AG04449 (cell line): Measurements from ENCODE around the gene HOXA6.

Source experiments
- CTCF ChIA-PET: fragments of 350-600 bp; formaldehyde crosslinking; extraction: SDS; loops from one replicate; lab custom pipeline; 2021; ENCODE audit warnings: antibody characterized with exemption; lab: Yijun Ruan, JAX
- POLR2A ChIA-PET: fragments of 400-600, 350-600 bp; formaldehyde crosslinking; extraction: SDS; loops from one replicate; lab custom pipeline; 2020; ENCODE audit warnings: antibody characterized with exemption, inconsistent platforms; lab: Yijun Ruan, JAX
- DNase-seq: peaks from one replicate; pipeline ENCODE4 v3.0.0-alpha.2; 2010; ENCODE audit warnings: low read depth, low spot score
- H3K4me3 ChIP-seq: 2 replicates; pipeline ENCODE4 v1.5.1; 2011; ENCODE audit warnings: low read depth, mild to moderate bottlenecking, control low read depth, low read length
- TF ChIP-seq, protein P1 (sequence below): IDR thresholded peaks from one replicate; pipeline ENCODE4 v1.5.1; 2011; ENCODE audit warnings: mild to moderate bottlenecking, moderate library complexity, low read length, control low read depth, inconsistent platforms; ENCODE audit not compliant: insufficient read depth; ENCODE audit errors: missing control alignments

Gene HOXA6

GRCh38 chr7:27153526-27153925 lies 6.0 kb upstream of the HOXA6 start:
- no peak overlapping the region for H3K4me3 ChIP-seq
- TF ChIP-seq, protein P1, sequence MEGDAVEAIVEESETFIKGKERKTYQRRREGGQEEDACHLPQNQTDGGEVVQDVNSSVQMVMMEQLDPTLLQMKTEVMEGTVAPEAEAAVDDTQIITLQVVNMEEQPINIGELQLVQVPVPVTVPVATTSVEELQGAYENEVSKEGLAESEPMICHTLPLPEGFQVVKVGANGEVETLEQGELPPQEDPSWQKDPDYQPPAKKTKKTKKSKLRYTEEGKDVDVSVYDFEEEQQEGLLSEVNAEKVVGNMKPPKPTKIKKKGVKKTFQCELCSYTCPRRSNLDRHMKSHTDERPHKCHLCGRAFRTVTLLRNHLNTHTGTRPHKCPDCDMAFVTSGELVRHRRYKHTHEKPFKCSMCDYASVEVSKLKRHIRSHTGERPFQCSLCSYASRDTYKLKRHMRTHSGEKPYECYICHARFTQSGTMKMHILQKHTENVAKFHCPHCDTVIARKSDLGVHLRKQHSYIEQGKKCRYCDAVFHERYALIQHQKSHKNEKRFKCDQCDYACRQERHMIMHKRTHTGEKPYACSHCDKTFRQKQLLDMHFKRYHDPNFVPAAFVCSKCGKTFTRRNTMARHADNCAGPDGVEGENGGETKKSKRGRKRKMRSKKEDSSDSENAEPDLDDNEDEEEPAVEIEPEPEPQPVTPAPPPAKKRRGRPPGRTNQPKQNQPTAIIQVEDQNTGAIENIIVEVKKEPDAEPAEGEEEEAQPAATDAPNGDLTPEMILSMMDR: no peak
- no peak for DNase-seq
- ChIA-PET POLR2A (no interaction called here), CTCF (interaction anchor here (0.5 to 4.9 kb wide), 5 partner anchors 8 to 466 kb away, joined by 3 to 38 read pairs (median 6); partner anchors contain the start of gene HOXA5)

- ChIA-PET CTCF (interaction anchor here (1.0 to 4.9 kb wide), 8 partner anchors 9 to 466 kb away, joined by 3 to 38 read pairs (median 5); partner anchors contain the start of genes HOXA5 and HOXA9), POLR2A (no interaction called here)
- H3K4me3 ChIP-seq: peak overlapping the region; percentile 72
- TF ChIP-seq, protein P1: no peak
- DNase-seq: no peak
Measured at GRCh38 chr7:27152816-27153442, 5.4 kb upstream of the HOXA6 start.

- DNase-seq: no peak
- ChIA-PET CTCF (interaction anchor here (0.8 to 4.7 kb wide), 14 partner anchors 6 to 465 kb away, joined by 3 to 52 read pairs (median 5); partner anchors contain the start of genes HOXA7 and HOXA9), POLR2A (interaction anchor here (0.9 to 1.7 kb wide), 3 partner anchors 9 to 21 kb away, joined by 4 to 6 read pairs (median 6); partner anchors contain the start of gene HOXA4)
- peak within 1 kb of the TSS; percentile 72 for H3K4me3 ChIP-seq
- TF ChIP-seq, protein P1: no peak
Measured at GRCh38 chr7:27151931-27152815, 4.6 kb upstream of the HOXA6 start, which contains the start of gene HOXA3. Gene HOXA3, minus strand, starts transcription at chr7:27152583. Its CDS starts 41,943 bp downstream, at chr7:27110640.

DNA sequence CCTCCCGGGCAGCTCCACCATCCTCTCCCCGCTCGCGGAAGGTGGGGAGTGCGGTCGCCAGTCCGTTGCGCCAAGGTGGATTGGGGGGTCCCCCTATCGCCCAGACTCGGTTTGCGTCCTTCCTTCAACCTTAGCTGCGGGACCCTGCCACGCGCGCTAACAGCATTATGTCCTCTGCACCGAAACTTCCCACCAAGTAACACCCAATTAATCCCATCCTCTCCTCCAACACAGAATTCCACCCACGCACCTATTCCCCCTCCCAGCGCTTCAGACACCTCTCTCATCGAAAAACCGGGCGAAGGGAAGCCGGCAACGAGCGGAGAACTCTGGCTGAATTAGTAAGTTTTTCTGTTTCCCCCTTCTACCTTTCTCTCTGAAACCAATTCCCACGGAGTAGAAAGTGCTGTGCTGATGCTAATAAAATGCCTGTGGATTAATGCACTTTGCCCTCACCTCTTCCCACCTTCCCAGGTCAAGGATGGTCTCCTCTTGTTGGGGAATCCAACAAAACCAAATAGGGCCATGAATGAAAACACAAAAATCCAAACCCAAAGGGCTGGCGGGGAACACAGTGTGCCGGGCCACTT lies 3.9 kb upstream of the HOXA6 start:
- DNase-seq: no peak
- CTCF ChIA-PET: interaction anchor here (0.7 to 4.7 kb wide), 20 partner anchors 7 to 1255 kb away, joined by 3 to 52 read pairs (median 4); partner anchors contain the start of genes HOXA4 and HOXA7
- peak overlapping the region; percentile 72 for H3K4me3 ChIP-seq
- POLR2A ChIA-PET: interaction anchor here (0.9 to 1.7 kb wide), 4 partner anchors 7 to 21 kb away, joined by 3 to 6 read pairs (median 5); partner anchors contain the start of gene HOXA4
- TF ChIP-seq, protein P1: peak; percentile 25

DNA sequence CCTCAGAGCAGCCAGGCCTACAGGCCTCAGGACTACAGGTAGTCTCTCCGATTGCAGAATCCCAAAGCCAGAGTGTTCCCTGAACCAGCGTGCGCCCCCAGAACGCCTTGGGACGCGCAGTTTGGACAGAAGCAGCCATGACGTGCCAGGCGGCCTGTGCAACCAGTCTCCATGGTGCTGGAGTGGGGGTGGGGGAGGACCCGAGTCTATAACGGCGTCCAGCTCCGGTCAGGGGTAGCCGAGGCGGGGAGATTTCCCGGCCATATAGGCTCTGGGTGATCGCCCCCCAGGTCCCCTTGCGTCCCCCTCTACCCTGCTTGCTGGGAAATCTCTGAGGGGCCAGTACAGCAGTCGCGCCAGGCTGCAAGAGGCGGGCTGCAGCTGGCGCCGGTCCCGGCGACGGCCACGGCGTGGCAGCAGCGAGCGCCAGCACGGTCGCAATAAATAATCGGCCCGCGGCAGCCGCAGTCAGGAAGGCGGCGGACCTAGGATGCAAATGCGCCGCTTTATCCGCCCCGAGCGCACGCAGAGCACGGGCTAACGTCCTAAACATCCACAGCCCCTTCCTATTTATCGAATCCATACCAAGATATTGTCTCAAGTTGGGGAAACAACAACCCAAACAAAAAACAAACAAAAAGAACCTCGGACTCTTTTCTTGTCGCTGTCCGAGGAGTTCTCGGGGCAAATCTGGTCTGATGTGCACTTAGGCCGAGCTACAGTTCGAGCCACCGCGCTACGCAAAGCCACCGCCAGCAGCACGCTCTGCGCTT lies 3.2 kb upstream of the HOXA6 start:
- TF ChIP-seq, protein P1: peak; percentile 91
- H3K4me3 ChIP-seq: peak overlapping the region; percentile 72
- no peak for DNase-seq
- ChIA-PET CTCF (interaction anchor here (0.7 to 4.7 kb wide), 23 partner anchors 7 to 1304 kb away, joined by 3 to 52 read pairs (median 4); partner anchors contain the start of genes HOXA4 and HOXA7), POLR2A (interaction anchor here (0.9 to 1.7 kb wide), 4 partner anchors 8 to 20 kb away, joined by 3 to 6 read pairs (median 4); partner anchors contain the start of gene HOXA4)
